Measurements from ENCODE around the gene NFKBIE. TPM values are rescaled to one million over a fixed set of nuclear protein-coding genes. Genes with fewer than 3 reads are reported as not detected.

Gene NFKBIE
- total RNA-seq, 1 donor = 4.7 TPM

DNA sequence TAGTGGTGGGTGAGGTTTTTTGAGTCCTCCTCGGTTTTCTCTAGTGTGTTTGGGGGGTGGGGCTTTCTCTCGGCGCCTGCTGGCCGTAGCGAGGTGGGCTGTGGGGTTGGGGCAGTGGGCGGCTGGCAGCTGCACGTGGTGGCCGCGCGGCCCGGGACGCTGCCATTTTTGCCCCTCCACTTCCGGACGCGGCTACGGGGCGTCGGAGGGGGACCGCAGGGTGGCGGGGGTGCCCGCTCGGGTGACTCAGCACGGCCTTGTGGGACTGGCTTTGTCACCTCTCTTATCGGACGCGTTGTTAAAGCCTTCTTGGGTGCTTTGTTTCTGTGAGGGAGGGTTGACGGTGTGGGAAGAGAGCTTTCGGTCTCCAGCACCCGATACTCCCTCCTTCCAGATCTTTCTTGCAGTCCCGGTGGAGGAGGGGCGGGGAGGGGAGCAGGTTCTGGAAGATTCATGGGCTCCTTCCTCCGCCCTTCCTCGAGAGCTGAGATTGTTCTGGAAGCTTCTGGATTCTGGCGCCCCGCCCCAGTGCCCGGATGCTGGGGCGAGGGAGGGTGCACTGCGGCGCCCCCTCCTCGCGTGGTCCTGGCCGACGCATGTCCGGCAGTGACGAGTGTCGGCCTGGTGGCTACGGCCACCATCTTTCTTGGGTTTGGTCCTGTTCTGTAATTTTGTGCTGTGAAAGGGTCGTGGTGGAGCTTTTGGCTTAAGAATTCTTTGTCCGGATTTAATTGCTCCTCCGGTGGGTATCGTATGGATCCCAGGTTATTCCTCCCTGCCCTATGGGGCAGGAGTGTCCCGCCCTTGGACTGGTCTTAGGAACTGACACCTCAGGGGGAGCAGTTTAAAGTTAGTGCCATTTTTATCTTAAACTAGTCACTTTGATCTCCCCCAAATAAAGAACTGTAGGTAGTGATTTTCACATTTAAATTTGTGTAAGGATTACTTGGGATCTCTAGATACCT is 17.7 kb downstream of the NFKBIE start:
- no peaks in the 10 kb centered on the region for H3K9me3 ChIP-seq (ENCODE audit: low read depth, low read length)
- H3K4me3 ChIP-seq (ENCODE audit: insufficient read depth, low read length) = peak overlapping the region; percentile 99
- no peaks in the 10 kb centered on the region for H3K27me3 ChIP-seq (ENCODE audit: insufficient read depth, low read length)
- H3K36me3 ChIP-seq (ENCODE audit: insufficient read depth, low read length) = peaks cover 41% of the 10 kb centered on the region
- peaks cover 49% of the 10 kb centered on the region for H4K20me1 ChIP-seq (ENCODE audit: insufficient read depth, low read length)
- peak overlapping the region; percentile 97 for H3K4me2 ChIP-seq (ENCODE audit: insufficient read depth, low read length)
- H2AFZ ChIP-seq (ENCODE audit: low read length) = no peak overlapping the region
- H3K27ac ChIP-seq (ENCODE audit: low read depth, low read length) = peak overlapping the region; percentile 95
- TF ChIP-seq, protein P1, sequence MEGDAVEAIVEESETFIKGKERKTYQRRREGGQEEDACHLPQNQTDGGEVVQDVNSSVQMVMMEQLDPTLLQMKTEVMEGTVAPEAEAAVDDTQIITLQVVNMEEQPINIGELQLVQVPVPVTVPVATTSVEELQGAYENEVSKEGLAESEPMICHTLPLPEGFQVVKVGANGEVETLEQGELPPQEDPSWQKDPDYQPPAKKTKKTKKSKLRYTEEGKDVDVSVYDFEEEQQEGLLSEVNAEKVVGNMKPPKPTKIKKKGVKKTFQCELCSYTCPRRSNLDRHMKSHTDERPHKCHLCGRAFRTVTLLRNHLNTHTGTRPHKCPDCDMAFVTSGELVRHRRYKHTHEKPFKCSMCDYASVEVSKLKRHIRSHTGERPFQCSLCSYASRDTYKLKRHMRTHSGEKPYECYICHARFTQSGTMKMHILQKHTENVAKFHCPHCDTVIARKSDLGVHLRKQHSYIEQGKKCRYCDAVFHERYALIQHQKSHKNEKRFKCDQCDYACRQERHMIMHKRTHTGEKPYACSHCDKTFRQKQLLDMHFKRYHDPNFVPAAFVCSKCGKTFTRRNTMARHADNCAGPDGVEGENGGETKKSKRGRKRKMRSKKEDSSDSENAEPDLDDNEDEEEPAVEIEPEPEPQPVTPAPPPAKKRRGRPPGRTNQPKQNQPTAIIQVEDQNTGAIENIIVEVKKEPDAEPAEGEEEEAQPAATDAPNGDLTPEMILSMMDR (IDR thresholded peaks at IDR 0.05; ENCODE audit: extremely low read depth, low read depth, low read length) = no peak
- peaks cover 52% of the 10 kb centered on the region for H3K79me2 ChIP-seq (ENCODE audit: insufficient read depth, low read length)
- peaks cover 26% of the 10 kb centered on the region for H3K4me1 ChIP-seq (ENCODE audit: insufficient read depth, low read length)
- DNase-seq (ENCODE audit: insufficient read length, low spot score, missing footprints) = peak; percentile 88

DNA sequence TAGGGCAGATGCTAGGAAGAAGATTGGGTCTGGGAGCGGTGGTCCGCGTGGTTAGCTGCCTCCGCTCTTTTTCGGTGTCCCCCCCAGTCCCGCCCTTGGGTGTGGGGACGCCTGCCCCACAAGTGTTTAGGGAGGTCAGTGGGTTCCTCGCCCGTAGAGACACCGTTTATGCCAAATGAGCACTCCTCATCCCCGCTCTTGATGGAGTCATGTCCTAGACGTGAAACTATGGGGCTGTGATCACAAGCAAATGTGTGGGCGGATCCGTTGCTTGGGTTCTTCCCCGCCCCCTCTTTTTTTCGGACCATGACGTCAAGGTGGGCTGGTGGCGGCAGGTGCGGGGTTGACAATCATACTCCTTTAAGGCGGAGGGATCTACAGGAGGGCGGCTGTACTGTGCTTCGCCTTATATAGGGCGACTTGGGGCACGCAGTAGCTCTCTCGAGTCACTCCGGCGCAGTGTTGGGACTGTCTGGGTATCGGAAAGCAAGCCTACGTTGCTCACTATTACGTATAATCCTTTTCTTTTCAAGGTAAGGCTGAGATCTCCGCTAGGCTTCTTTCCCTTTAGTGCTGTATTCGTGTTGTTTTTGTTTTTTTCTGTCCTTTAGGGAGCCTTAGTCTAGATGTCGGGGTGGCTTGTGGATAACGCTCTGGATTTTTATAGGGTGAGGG is 18.6 kb downstream of the NFKBIE start, which contains the start of gene HSP90AB1:
HSP90AB1 (plus strand) TSS at position 439 of the 675 bp plus-strand sequence. CDS start 1,529 bp downstream, outside the sequence.
- Histone ChIP-seq H3K27me3 (ENCODE audit: insufficient read depth, low read length) (no peaks in the 10 kb centered on the region), H3K79me2 (ENCODE audit: insufficient read depth, low read length) (peaks cover 48% of the 10 kb centered on the region), H2AFZ (ENCODE audit: low read length) (peak within 1 kb of the TSS; percentile 95), H3K4me3 (ENCODE audit: insufficient read depth, low read length) (peak within 1 kb of the TSS; percentile 99), H3K9me3 (ENCODE audit: low read depth, low read length) (no peaks in the 10 kb centered on the region), H4K20me1 (ENCODE audit: insufficient read depth, low read length) (peaks cover 45% of the 10 kb centered on the region), H3K4me2 (ENCODE audit: insufficient read depth, low read length) (peak within 1 kb of the TSS; percentile 97), H3K36me3 (ENCODE audit: insufficient read depth, low read length) (peaks cover 33% of the 10 kb centered on the region), H3K27ac (ENCODE audit: low read depth, low read length) (peak within 1 kb of the TSS; percentile 95), H3K4me1 (ENCODE audit: insufficient read depth, low read length) (peaks cover 26% of the 10 kb centered on the region)
- DNase-seq (ENCODE audit: insufficient read length, low spot score, missing footprints) = peak; percentile 97
- TF ChIP-seq, protein P1 (IDR thresholded peaks at IDR 0.05; ENCODE audit: extremely low read depth, low read depth, low read length) = no peak

DNA sequence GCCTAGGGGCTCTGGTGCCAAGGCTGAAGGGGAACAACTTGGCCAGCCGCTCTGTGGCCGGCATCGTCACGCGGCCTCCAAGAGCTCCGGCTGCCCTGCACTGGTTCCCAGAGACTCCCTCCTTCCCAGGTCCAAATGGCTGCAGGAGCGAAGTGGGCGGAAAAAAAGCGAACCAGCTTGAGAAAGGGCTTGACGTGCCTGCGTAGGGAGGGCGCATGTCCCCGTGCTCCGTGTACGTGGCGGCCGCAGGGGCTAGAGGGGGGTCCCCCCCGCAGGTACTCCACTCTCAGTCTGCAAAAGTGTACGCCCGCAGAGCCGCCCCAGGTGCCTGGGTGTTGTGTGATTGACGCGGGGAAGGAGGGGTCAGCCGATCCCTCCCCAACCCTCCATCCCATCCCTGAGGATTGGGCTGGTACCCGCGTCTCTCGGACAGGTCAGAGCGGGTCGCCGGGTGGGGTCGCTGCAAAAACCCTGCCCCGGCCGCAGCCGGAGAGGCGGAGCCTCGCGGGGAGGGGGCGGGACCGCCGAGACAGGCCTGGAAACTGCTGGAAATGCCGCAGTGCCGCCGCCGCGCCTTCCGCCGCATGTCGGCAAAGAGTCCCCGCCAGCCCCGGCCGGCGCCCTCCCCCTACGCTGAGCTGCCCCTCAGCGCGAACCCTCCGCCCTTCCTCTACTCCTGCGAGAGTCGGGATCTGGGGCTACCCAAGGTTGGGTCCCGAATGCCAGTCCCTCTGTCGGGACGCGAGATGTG is 19.3 kb downstream of the NFKBIE start:
- Histone ChIP-seq H2AFZ (ENCODE audit: low read length) (peak overlapping the region; percentile 95), H3K4me3 (ENCODE audit: insufficient read depth, low read length) (peak overlapping the region; percentile 99), H3K27me3 (ENCODE audit: insufficient read depth, low read length) (no peaks in the 10 kb centered on the region), H3K79me2 (ENCODE audit: insufficient read depth, low read length) (peaks cover 42% of the 10 kb centered on the region), H4K20me1 (ENCODE audit: insufficient read depth, low read length) (peaks cover 39% of the 10 kb centered on the region), H3K27ac (ENCODE audit: low read depth, low read length) (peak overlapping the region; percentile 95), H3K4me1 (ENCODE audit: insufficient read depth, low read length) (peaks cover 26% of the 10 kb centered on the region), H3K9me3 (ENCODE audit: low read depth, low read length) (no peaks in the 10 kb centered on the region), H3K36me3 (ENCODE audit: insufficient read depth, low read length) (peaks cover 26% of the 10 kb centered on the region), H3K4me2 (ENCODE audit: insufficient read depth, low read length) (peak overlapping the region; percentile 97)
- TF ChIP-seq, protein P1 (IDR thresholded peaks at IDR 0.05; ENCODE audit: extremely low read depth, low read depth, low read length) = no peak
- peak; percentile 97 for DNase-seq (ENCODE audit: insufficient read length, low spot score, missing footprints)

Data from osteoblast (primary cell).